HEK293T (cell line): ENCODE data around the gene E2F1.

Experiments
- CTCF ChIA-PET: fragments of 350-600 bp; formaldehyde crosslinking; extraction: SDS; loops from one replicate; lab custom pipeline; 2021; ENCODE audit warnings: antibody characterized with exemption, inconsistent platforms; lab: Yijun Ruan, JAX
- POLR2A ChIA-PET: fragments of 350-600 bp; formaldehyde crosslinking; extraction: SDS; loops from one replicate; lab custom pipeline; 2020; ENCODE audit warnings: antibody characterized with exemption, inconsistent platforms; lab: Yijun Ruan, JAX
- DNase-seq: peaks from one replicate; pipeline ENCODE4 v3.0.0; 2012; ENCODE audit warnings: mixed read lengths; ENCODE audit errors: extremely low spot score
- ARNT ChIP-seq: fragments of 450-650 bp; IDR thresholded peaks from 2 replicates; pipeline ENCODE4 v1.6.1; 2017; ENCODE audit warnings: mild to moderate bottlenecking
- BHLHE40 ChIP-seq: fragments of 450-650 bp; IDR thresholded peaks from 2 replicates; pipeline ENCODE4 v1.6.1; 2016; ENCODE audit warnings: mild to moderate bottlenecking, moderate library complexity, borderline replicate concordance
- CTBP1 ChIP-seq: fragments of 450-650 bp; IDR thresholded peaks from 2 replicates; pipeline ENCODE4 v1.6.1; 2016; ENCODE audit warnings: borderline replicate concordance
- ELF4 ChIP-seq: fragments of 450-650 bp; IDR thresholded peaks from 2 replicates; pipeline ENCODE4 v1.6.1; 2017; ENCODE audit warnings: antibody characterized with exemption
- FOXA1 ChIP-seq: fragments of 450-650 bp; IDR thresholded peaks from 2 replicates; pipeline ENCODE4 v1.6.1; 2016; ENCODE audit warnings: mild to moderate bottlenecking
- FOXK2 ChIP-seq: fragments of 450-650 bp; IDR thresholded peaks from 2 replicates; pipeline ENCODE4 v1.6.1; 2016; ENCODE audit warnings: mild to moderate bottlenecking
- FOXM1 ChIP-seq: fragments of 450-650 bp; IDR thresholded peaks from 2 replicates; pipeline ENCODE4 v1.6.1; 2017; ENCODE audit warnings: mild to moderate bottlenecking, borderline replicate concordance
- HDGF ChIP-seq: fragments of 450-650 bp; IDR thresholded peaks from 2 replicates; pipeline ENCODE4 v1.6.1; 2017; ENCODE audit warnings: antibody characterized with exemption, borderline replicate concordance
- L3MBTL2 ChIP-seq: fragments of 450-650 bp; conservative IDR thresholded peaks from 2 replicates; pipeline ENCODE4 v1.6.1; 2016; ENCODE audit warnings: mild to moderate bottlenecking
- LEF1 ChIP-seq: fragments of 450-650 bp; IDR thresholded peaks from 2 replicates; pipeline ENCODE4 v1.6.1; 2017; ENCODE audit warnings: mild to moderate bottlenecking, borderline replicate concordance
- NFRKB ChIP-seq: fragments of 450-650 bp; IDR thresholded peaks from 2 replicates; pipeline ENCODE4 v1.6.1; 2016; ENCODE audit warnings: mild to moderate bottlenecking, moderate library complexity
- PKNOX1 ChIP-seq: fragments of 450-650 bp; IDR thresholded peaks from 2 replicates; pipeline ENCODE4 v1.6.1; 2016
- SP1 ChIP-seq: fragments of 450-650 bp; IDR thresholded peaks from 2 replicates; pipeline ENCODE4 v1.6.1; 2017
- SUZ12 ChIP-seq: fragments of 450-650 bp; IDR thresholded peaks from 2 replicates; pipeline ENCODE4 v1.6.1; 2016; ENCODE audit warnings: mild to moderate bottlenecking
- TARDBP ChIP-seq: fragments of 450-650 bp; IDR thresholded peaks from 2 replicates; pipeline ENCODE4 v1.6.1; 2016
- ZNF384 ChIP-seq: fragments of 450-650 bp; IDR thresholded peaks from 2 replicates; pipeline ENCODE4 v1.6.1; 2016

E2F1 gene

GRCh38 chr20:33672426-33673113 is 13.6 kb downstream of the E2F1 start:
- TF ChIP-seq NFRKB (no peak), FOXM1 (no peak), LEF1 (no peak), FOXA1 (no peak), ZNF384 (no peak), SUZ12 (no peak), ARNT (no peak), ELF4 (no peak), L3MBTL2 (no peak), BHLHE40 (no peak)
- POLR2A ChIA-PET: interaction anchor here (0.8 to 2.1 kb wide), 2 partner anchors 9 to 13 kb away, joined by 3 to 8 read pairs; no protein-coding TSS in a partner anchor
- CTCF ChIA-PET: no interaction called here
- DNase-seq: no peak

DNA sequence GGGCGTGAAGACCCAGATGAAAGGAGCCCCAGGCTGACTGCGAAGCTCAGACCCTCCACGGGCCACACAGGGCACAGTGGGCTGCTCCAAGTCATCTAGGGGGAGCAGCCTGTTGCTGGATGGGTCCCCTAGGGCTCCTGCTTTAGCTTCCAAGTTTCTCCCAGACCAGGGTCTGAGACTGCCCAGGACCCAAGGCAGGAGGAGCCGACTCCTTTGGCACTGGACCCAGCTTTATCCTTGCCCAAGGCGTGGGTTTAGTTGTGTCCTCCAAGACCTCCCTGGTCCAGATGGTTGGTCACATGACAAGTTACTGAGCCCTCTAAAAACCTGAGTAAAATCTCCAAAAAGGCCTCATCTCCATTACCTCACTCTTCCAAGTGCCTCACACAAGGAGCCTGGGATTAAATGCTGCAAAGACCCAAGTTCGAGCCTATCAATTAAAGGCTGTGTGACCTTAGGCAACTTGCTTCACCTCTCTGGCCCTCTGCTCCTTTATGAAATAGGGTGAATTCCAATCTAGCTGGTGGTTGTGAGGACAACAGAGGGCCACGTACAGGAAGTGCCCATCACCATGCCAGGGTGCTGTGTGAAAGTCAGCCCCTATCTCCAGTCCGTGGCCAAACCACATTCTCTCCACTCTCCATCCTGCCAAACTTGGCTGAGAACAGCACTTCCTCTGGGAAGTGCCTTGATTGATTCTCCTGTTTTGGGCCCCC is 14.5 kb downstream of the E2F1 start:
- DNase-seq: no peak
- ChIA-PET CTCF (no interaction called here), POLR2A (interaction anchor here (1.1 to 2.1 kb wide), 2 partner anchors 8 to 182 kb away, joined by 3 to 8 read pairs; partner anchors contain the start of gene CBFA2T2)
- TF ChIP-seq BHLHE40 (no peak), LEF1 (no peak), SUZ12 (no peak), SP1 (no peak), TARDBP (no peak), ELF4 (no peak), FOXM1 (no peak), L3MBTL2 (no peak), ZNF384 (no peak), PKNOX1 (no peak)

GRCh38 chr20:33670715-33671499 is 15.3 kb downstream of the E2F1 start:
- DNase-seq: no peak
- CTCF ChIA-PET: no interaction called here

DNA sequence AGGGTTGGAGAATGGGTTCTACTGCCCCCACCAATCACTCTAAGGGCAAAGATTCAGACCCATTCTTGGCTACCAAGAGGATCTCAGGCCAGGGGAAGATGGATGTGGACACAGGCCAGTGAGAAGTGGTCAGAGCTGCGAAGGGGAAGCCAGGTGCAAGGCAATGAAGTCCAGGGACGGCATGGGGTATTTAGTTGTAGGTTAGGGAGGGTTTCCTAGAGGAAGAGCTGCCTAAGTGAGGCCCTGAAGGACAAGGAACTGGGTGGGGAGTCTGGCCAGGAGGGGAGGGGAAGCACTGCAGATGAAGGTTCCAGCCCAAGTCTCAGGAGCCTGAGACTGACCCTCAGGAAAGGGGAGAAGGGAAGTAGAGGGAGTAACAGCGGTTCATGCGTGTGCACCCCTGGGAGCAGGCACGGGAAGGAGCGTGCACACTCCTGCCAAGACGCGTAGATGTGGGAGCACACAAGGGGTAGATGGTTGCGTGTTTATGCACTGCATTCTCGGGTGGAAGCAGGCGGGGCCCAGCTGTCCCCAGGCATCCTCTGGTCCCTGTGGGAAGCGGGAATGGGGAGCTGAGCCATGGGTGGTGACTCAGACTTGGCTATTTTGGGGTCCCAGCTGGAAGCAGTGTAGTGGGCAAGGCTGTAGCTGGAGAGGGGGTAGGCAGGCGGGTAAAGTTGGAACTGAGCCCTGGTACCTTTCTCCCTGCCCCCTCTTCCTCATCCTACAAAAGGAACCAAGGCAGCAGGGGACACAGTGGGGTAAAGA is 16.1 kb downstream of the E2F1 start:
- DNase-seq: no peak
- ChIA-PET CTCF (no interaction called here), POLR2A (interaction anchor here (1.1 kb wide), 1 partner anchor 13 kb away, joined by 3 read pairs; no protein-coding TSS in a partner anchor)
- TF ChIP-seq NFRKB (no peak), FOXM1 (no peak), HDGF (no peak), LEF1 (no peak), BHLHE40 (no peak), TARDBP (no peak), SP1 (no peak), ARNT (no peak), ELF4 (no peak), CTBP1 (no peak), SUZ12 (no peak), PKNOX1 (no peak), FOXK2 (no peak), ZNF384 (no peak)

More at GRCh38 chr20:33670715-33671499, 15.3 kb downstream of the E2F1 start:
- POLR2A ChIA-PET: interaction anchor here (1.1 kb wide), 1 partner anchor 181 kb away, joined by 3 read pairs; the partner anchor contains the start of gene CBFA2T2
- TF ChIP-seq ELF4: no peak
- no peak for TF ChIP-seq ARNT
- TF ChIP-seq FOXK2: no peak
- no peak for TF ChIP-seq ZNF384
- TF ChIP-seq LEF1: no peak

- no peak for DNase-seq
- TF ChIP-seq TARDBP: no peak
- no peak for TF ChIP-seq L3MBTL2
- no peak for TF ChIP-seq CTBP1
- TF ChIP-seq ARNT: no peak
- no peak for TF ChIP-seq SP1
- no peak for TF ChIP-seq HDGF
- TF ChIP-seq BHLHE40: no peak
- no peak for TF ChIP-seq FOXA1
- no peak for TF ChIP-seq ELF4
- no peak for TF ChIP-seq PKNOX1
- no peak for TF ChIP-seq SUZ12
- no peak for TF ChIP-seq FOXM1
- TF ChIP-seq LEF1: no peak
- TF ChIP-seq NFRKB: no peak
- TF ChIP-seq FOXK2: no peak
- TF ChIP-seq ZNF384: no peak
- POLR2A ChIA-PET: interaction anchor here (0.7 to 1.1 kb wide), 2 partner anchors 14 to 244 kb away, joined by 3 read pairs; no protein-coding TSS in a partner anchor
- CTCF ChIA-PET: no interaction called here
Measured at GRCh38 chr20:33669224-33669623, 17.0 kb downstream of the E2F1 start.
